Mucosa of descending colon (tissue), 3 donors: Measurements from ENCODE around the gene UBALD1. TPM values are rescaled to one million over a fixed set of nuclear protein-coding genes. Genes with fewer than 3 reads are reported as not detected.

Experiments used
- ATAC-seq: fragments of 200-7000 bp; cut with Tn5 transposase; one replicate; pipeline ENCODE4 v1.9.1; 2020; ENCODE audit warnings: mild to moderate bottlenecking, moderate library complexity
- DNase-seq, 3 donors: peaks; one replicate each; pipeline ENCODE4 v3.0.0-alpha.2; 2020
- H3K36me3 ChIP-seq: fragments of 200-600 bp; one replicate; pipeline ENCODE4 v1.8.0; 2021; ENCODE audit warnings: low read depth, mild to moderate bottlenecking
- H3K4me1 ChIP-seq: fragments of 200-600 bp; one replicate; pipeline ENCODE4 v1.8.0; 2021; ENCODE audit warnings: low read depth, mild to moderate bottlenecking
- H3K4me3 ChIP-seq: fragments of 200-600 bp; one replicate; pipeline ENCODE4 v1.8.0; 2021; ENCODE audit warnings: mild to moderate bottlenecking
- H3K9me3 ChIP-seq: fragments of 200-600 bp; one replicate; pipeline ENCODE4 v1.8.0; 2021; ENCODE audit warnings: mild to moderate bottlenecking
- CTCF ChIP-seq: fragments of 200-600 bp; IDR thresholded peaks from one replicate; pipeline ENCODE4 v1.8.0; 2022; ENCODE audit warnings: antibody characterized with exemption, mild to moderate bottlenecking
- intact Hi-C, 2 donors: fragments of 100-400 bp; cut with DNase I in 1 of 2; cut with micrococcal nuclease in 1 of 2; formaldehyde crosslinking; loops; one replicate each; pipeline versions ENCODE4 v1.11.0 to v1.11.1; 2022; cut with DNase I, micrococcal nuclease
- total RNA-seq, 3 donors: library from RNA; stranded (reverse); fragmentation: NEBNext Ultra II Directional in 2 of 3; extraction: Animal tissue kit (Norgen Biotek cat#: 25700) in 2 of 3; gene quantifications; one replicate each; pipeline versions ENCODE4 v1.2.1 to v1.2.4, GENCODE V29; 2021 to 2023
- donor health status: DM: no; HTN: no; CAD: no; lungs with moderate emphysema.
- donor health status: DM: no; HTN: no; CAD: no.
- donor health status: DM: no; HTN: yes; CAD: no.

UBALD1 gene
- total RNA-seq, 3 donors from 2014 or later = 21.3 to 38.8 (median 22.5) TPM

- no peaks in the 10 kb centered on the region for H3K4me1 ChIP-seq
- intact Hi-C loops = no loop called here
- ATAC-seq = no peak
- no peak overlapping the region for H3K4me3 ChIP-seq
- H3K9me3 ChIP-seq = no peaks in the 10 kb centered on the region
- no peak for TF ChIP-seq CTCF
- DNase-seq = no peak
- no peaks in the 10 kb centered on the region for H3K36me3 ChIP-seq
Observed at GRCh38 chr16:4602331-4602730, 12.4 kb downstream of the UBALD1 start.

DNA sequence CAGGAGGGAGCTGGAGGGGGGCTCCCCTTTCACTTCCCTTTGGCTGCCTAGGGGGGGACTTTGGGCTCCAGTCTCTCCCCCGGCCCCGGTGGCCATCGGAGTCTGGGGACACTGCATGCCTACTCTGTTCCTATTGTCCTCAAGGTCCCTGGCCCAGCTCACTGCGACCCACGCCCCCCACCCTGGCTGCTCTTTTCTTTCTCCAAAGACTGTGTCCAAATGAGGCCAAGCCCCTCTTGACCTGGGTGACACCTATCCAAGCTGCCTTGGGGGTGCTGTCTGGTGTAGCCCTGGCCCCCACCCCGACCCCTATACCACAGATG is 12.9 kb downstream of the UBALD1 start:
- H3K36me3 ChIP-seq = no peaks in the 10 kb centered on the region
- no peak for TF ChIP-seq CTCF
- H3K4me3 ChIP-seq = no peak overlapping the region
- DNase-seq (no peak), ATAC-seq (no peak)
- no peaks in the 10 kb centered on the region for H3K9me3 ChIP-seq
- H3K4me1 ChIP-seq = no peaks in the 10 kb centered on the region
- intact Hi-C loops = no loop called here

DNA sequence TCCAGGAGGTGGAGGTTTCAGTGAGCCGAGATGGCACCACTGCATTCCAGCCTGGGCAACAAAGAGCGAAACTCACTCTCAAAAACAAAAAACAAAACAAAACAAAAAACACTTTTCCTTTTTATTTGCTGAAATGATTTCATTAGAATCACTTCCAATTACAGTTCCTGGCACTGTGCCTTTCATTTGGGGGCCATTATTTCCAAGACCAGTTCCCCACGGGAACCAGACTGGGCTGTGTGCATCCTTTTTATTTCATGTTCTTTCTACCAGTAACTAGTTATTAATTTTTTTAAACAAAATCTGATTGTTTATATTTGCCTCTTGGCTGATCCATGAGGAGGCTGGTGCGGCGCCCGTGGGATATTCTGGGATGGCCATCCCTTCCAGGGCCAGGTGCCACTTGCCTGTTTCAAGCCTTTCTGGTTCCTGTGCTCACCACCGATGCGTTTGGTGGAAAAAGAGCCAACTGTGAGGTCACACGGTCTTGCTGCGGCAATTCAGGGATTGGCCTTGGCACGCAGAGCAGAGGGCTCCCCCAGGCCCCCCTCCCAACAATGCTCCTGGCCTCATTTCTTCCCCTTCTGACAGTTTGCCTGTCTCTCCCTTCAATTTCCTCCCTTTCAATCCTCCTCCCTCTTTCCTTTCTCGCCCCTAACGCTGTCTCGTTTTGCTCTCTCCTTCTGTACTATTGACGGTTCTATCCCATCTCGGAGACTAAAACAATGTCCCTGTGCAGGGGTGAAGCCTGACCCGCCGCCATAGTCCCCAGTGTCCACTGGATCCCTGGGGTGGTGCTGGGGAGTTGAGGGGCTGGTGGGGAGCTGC is 13.4 kb downstream of the UBALD1 start:
- H3K4me3 ChIP-seq = no peak overlapping the region
- H3K36me3 ChIP-seq = no peaks in the 10 kb centered on the region
- TF ChIP-seq CTCF = no peak
- no peak for ATAC-seq
- intact Hi-C loops = no loop called here
- DNase-seq = peak in 1 of 3 donors; percentile 22
- no peaks in the 10 kb centered on the region for H3K4me1 ChIP-seq
- no peaks in the 10 kb centered on the region for H3K9me3 ChIP-seq

DNA sequence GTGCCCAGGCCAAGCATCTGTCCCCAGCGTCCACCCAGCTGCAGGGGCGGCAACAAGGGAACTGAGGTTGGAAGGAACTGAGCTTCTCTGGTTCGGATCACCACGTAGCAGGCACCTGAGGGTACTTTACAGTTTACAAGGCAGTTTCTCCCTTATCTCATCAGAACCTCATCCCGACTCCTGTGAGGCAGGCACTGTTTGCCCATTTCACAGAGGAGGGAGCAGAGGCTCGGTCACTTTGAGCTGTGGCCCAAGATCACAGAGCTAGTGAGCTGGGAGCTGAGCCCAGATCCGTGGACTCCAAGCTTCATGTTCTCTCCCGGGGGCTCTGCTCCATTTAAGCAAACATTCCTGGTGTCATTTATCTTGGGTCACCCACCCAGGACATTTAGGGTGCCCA is 15.1 kb downstream of the UBALD1 start:
- Histone ChIP-seq H3K9me3 (no peaks in the 10 kb centered on the region), H3K4me1 (no peaks in the 10 kb centered on the region), H3K36me3 (no peaks in the 10 kb centered on the region), H3K4me3 (no peak overlapping the region)
- ATAC-seq = no peak
- DNase-seq = no peak
- TF ChIP-seq CTCF = no peak
- intact Hi-C loops = no loop called here

DNA sequence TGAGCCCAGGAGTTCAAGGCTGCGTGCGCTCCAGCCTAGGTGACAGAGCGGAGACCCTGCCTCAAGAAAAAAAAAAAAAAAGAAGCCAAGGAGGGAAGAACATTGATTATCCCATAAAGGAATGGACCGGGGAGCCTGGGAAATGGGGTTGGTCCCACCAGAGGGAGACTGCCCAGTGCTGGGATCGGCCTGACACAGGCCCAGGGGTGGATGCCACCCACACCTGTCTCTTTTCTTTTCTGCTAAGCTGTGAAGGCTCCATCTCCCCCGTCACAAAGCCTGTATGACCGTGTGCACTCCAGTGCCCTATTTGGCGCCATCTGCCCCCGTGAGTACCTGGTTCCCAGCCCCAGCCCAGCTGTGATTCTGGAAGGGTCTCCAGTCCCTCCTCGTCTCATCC is 15.7 kb downstream of the UBALD1 start:
- Histone ChIP-seq H3K9me3 (no peaks in the 10 kb centered on the region), H3K4me3 (no peak overlapping the region), H3K4me1 (no peaks in the 10 kb centered on the region), H3K36me3 (no peaks in the 10 kb centered on the region)
- intact Hi-C loops = no loop called here
- no peak for DNase-seq
- no peak for TF ChIP-seq CTCF
- no peak for ATAC-seq

- intact Hi-C loops = no loop called here
- ATAC-seq = no peak
- DNase-seq = no peak
Observed at GRCh38 chr16:4597174-4597573, 17.5 kb downstream of the UBALD1 start.

More at GRCh38 chr16:4597174-4597573, 17.5 kb downstream of the UBALD1 start:
- no peaks in the 10 kb centered on the region for H3K36me3 ChIP-seq
- no peak for TF ChIP-seq CTCF
- H3K4me3 ChIP-seq = no peak overlapping the region
- H3K4me1 ChIP-seq = no peaks in the 10 kb centered on the region
- H3K9me3 ChIP-seq = no peaks in the 10 kb centered on the region
